HG02981 (cell line): ENCODE results near the gene EDDM3A.
"Not testable (repeated sequence)": the region's sequence is repeated elsewhere in the genome, so short reads cannot be mapped to it uniquely, and the experiment has no call there.

Experiments used
- ATAC-seq: cut with Tn5 transposase; IDR thresholded peaks from one replicate; pipeline ENCODE4 v1.9.1; 2021; ENCODE audit warnings: mild to moderate bottlenecking, moderate library complexity; ENCODE audit not compliant: unreplicated experiment

The EDDM3A gene

GRCh38 chr14:20745571-20746358 is at the start of gene EDDM3A:
Gene EDDM3A, plus strand, starts transcription at chr14:20745887. Its CDS starts 1,694 bp downstream, at chr14:20747581.
- no peak for ATAC-seq

GRCh38 chr14:20696764-20697163 is 48.9 kb upstream of the EDDM3A start:
- no peak for ATAC-seq

GRCh38 chr14:20697273-20698017 is 48.2 kb upstream of the EDDM3A start:
- no peak for ATAC-seq

- no peak for ATAC-seq
These were observed 47.7 kb upstream of the EDDM3A start for GRCh38 chr14:20698018-20698329.

GRCh38 chr14:20698934-20699333 is 46.8 kb upstream of the EDDM3A start:
- no peak for ATAC-seq

GRCh38 chr14:20699931-20700330 is 45.8 kb upstream of the EDDM3A start:
- no peak for ATAC-seq

GRCh38 chr14:20700965-20701364 is 44.7 kb upstream of the EDDM3A start:
- ATAC-seq: not testable (repeated sequence)

GRCh38 chr14:20706657-20707355 is 38.9 kb upstream of the EDDM3A start:
- no peak for ATAC-seq

- ATAC-seq: no peak
These were observed 38.1 kb upstream of the EDDM3A start for GRCh38 chr14:20707622-20708021.

- no peak for ATAC-seq
These were observed 34.4 kb upstream of the EDDM3A start for GRCh38 chr14:20711261-20711660.

- ATAC-seq: no peak
These were observed 34.0 kb upstream of the EDDM3A start for GRCh38 chr14:20711685-20712084.

- ATAC-seq: no peak
These were observed 32.8 kb upstream of the EDDM3A start for GRCh38 chr14:20712904-20713303.

GRCh38 chr14:20714593-20715250 is 31.0 kb upstream of the EDDM3A start:
- no peak for ATAC-seq

- ATAC-seq: no peak
These were observed 25.9 kb upstream of the EDDM3A start for GRCh38 chr14:20719777-20720176.

- no peak for ATAC-seq
These were observed 24.9 kb upstream of the EDDM3A start for GRCh38 chr14:20720741-20721140.

GRCh38 chr14:20722016-20722415 is 23.7 kb upstream of the EDDM3A start:
- no peak for ATAC-seq

- ATAC-seq: no peak
These were observed 22.2 kb upstream of the EDDM3A start for GRCh38 chr14:20723488-20723887.

- not testable (repeated sequence) for ATAC-seq
These were observed 19.6 kb upstream of the EDDM3A start for GRCh38 chr14:20726121-20726520.

GRCh38 chr14:20726531-20726930 is 19.2 kb upstream of the EDDM3A start:
- ATAC-seq: no peak

- ATAC-seq: no peak
These were observed 14.8 kb upstream of the EDDM3A start for GRCh38 chr14:20730891-20731290.

- no peak for ATAC-seq
These were observed 13.2 kb upstream of the EDDM3A start for GRCh38 chr14:20732477-20732876.
